ENCODE data around the gene ELFN2.

The ELFN2 gene

GRCh38 chr22:37414288-37414687, 13.0 kb downstream of the ELFN2 start:
- H3K27me3 ChIP-seq (ENCODE audit: control insufficient read depth, insufficient read depth, low read length): peaks cover 5% of the 10 kb centered on the region
- no peak overlapping the region for H3K9ac ChIP-seq (ENCODE audit: low read depth, low read length)
- no peaks in the 10 kb centered on the region for H3K4me1 ChIP-seq (ENCODE audit: control insufficient read depth, insufficient read depth, low read length)
- no peaks in the 10 kb centered on the region for H3K36me3 ChIP-seq (ENCODE audit: control insufficient read depth, insufficient read depth, low read length)
- no peaks in the 10 kb centered on the region for H3K9me3 ChIP-seq (ENCODE audit: control insufficient read depth, insufficient read depth, low read length)
- H3K4me3 ChIP-seq (ENCODE audit: low read depth, low read length): no peak overlapping the region

- Histone ChIP-seq H3K4me3 (ENCODE audit: low read depth, low read length) (no peak overlapping the region), H3K9me3 (ENCODE audit: control insufficient read depth, insufficient read depth, low read length) (no peaks in the 10 kb centered on the region), H3K36me3 (ENCODE audit: control insufficient read depth, insufficient read depth, low read length) (no peaks in the 10 kb centered on the region), H3K9ac (ENCODE audit: low read depth, low read length) (no peak overlapping the region), H3K27me3 (ENCODE audit: control insufficient read depth, insufficient read depth, low read length) (peaks cover under 1% of the 10 kb centered on the region), H3K4me1 (ENCODE audit: control insufficient read depth, insufficient read depth, low read length) (no peaks in the 10 kb centered on the region)
Measured at GRCh38 chr22:37413546-37413945, 13.7 kb downstream of the ELFN2 start.

- no peaks in the 10 kb centered on the region for H3K36me3 ChIP-seq (ENCODE audit: control insufficient read depth, insufficient read depth, low read length)
Measured at GRCh38 chr22:37412495-37413250, 14.6 kb downstream of the ELFN2 start.

GRCh38 chr22:37411655-37412054, 15.6 kb downstream of the ELFN2 start:
- Histone ChIP-seq H3K27me3 (ENCODE audit: control insufficient read depth, insufficient read depth, low read length) (no peaks in the 10 kb centered on the region), H3K9me3 (ENCODE audit: control insufficient read depth, insufficient read depth, low read length) (no peaks in the 10 kb centered on the region), H3K9ac (ENCODE audit: low read depth, low read length) (no peak overlapping the region), H3K4me1 (ENCODE audit: control insufficient read depth, insufficient read depth, low read length) (no peaks in the 10 kb centered on the region), H3K4me3 (ENCODE audit: low read depth, low read length) (no peak overlapping the region), H3K36me3 (ENCODE audit: control insufficient read depth, insufficient read depth, low read length) (no peaks in the 10 kb centered on the region)

More at GRCh38 chr22:37412495-37413250, 14.6 kb downstream of the ELFN2 start:
- Histone ChIP-seq H3K27me3 (ENCODE audit: control insufficient read depth, insufficient read depth, low read length) (no peaks in the 10 kb centered on the region), H3K4me3 (ENCODE audit: low read depth, low read length) (no peak overlapping the region), H3K4me1 (ENCODE audit: control insufficient read depth, insufficient read depth, low read length) (no peaks in the 10 kb centered on the region), H3K9ac (ENCODE audit: low read depth, low read length) (no peak overlapping the region), H3K9me3 (ENCODE audit: control insufficient read depth, insufficient read depth, low read length) (no peaks in the 10 kb centered on the region)

GRCh38 chr22:37410174-37411055, 16.9 kb downstream of the ELFN2 start:
- no peaks in the 10 kb centered on the region for H3K27me3 ChIP-seq (ENCODE audit: control insufficient read depth, insufficient read depth, low read length)

GRCh38 chr22:37409459-37410050, 17.7 kb downstream of the ELFN2 start:
- Histone ChIP-seq H3K4me1 (ENCODE audit: control insufficient read depth, insufficient read depth, low read length) (no peaks in the 10 kb centered on the region), H3K9me3 (ENCODE audit: control insufficient read depth, insufficient read depth, low read length) (no peaks in the 10 kb centered on the region), H3K27me3 (ENCODE audit: control insufficient read depth, insufficient read depth, low read length) (no peaks in the 10 kb centered on the region), H3K36me3 (ENCODE audit: control insufficient read depth, insufficient read depth, low read length) (no peaks in the 10 kb centered on the region), H3K4me3 (ENCODE audit: low read depth, low read length) (no peak overlapping the region), H3K9ac (ENCODE audit: low read depth, low read length) (no peak overlapping the region)

More at GRCh38 chr22:37410174-37411055, 16.9 kb downstream of the ELFN2 start:
- no peaks in the 10 kb centered on the region for H3K36me3 ChIP-seq (ENCODE audit: control insufficient read depth, insufficient read depth, low read length)
- no peaks in the 10 kb centered on the region for H3K9me3 ChIP-seq (ENCODE audit: control insufficient read depth, insufficient read depth, low read length)
- no peak overlapping the region for H3K9ac ChIP-seq (ENCODE audit: low read depth, low read length)
- H3K4me3 ChIP-seq (ENCODE audit: low read depth, low read length): no peak overlapping the region
- H3K4me1 ChIP-seq (ENCODE audit: control insufficient read depth, insufficient read depth, low read length): no peaks in the 10 kb centered on the region

GRCh38 chr22:37409031-37409430, 18.2 kb downstream of the ELFN2 start:
- Histone ChIP-seq H3K4me1 (ENCODE audit: control insufficient read depth, insufficient read depth, low read length) (no peaks in the 10 kb centered on the region), H3K36me3 (ENCODE audit: control insufficient read depth, insufficient read depth, low read length) (no peaks in the 10 kb centered on the region), H3K9me3 (ENCODE audit: control insufficient read depth, insufficient read depth, low read length) (no peaks in the 10 kb centered on the region), H3K4me3 (ENCODE audit: low read depth, low read length) (no peak overlapping the region), H3K27me3 (ENCODE audit: control insufficient read depth, insufficient read depth, low read length) (no peaks in the 10 kb centered on the region), H3K9ac (ENCODE audit: low read depth, low read length) (no peak overlapping the region)

GRCh38 chr22:37407856-37408255, 19.4 kb downstream of the ELFN2 start:
- Histone ChIP-seq H3K27me3 (ENCODE audit: control insufficient read depth, insufficient read depth, low read length) (no peaks in the 10 kb centered on the region), H3K9ac (ENCODE audit: low read depth, low read length) (no peak overlapping the region), H3K9me3 (ENCODE audit: control insufficient read depth, insufficient read depth, low read length) (no peaks in the 10 kb centered on the region), H3K4me3 (ENCODE audit: low read depth, low read length) (no peak overlapping the region), H3K36me3 (ENCODE audit: control insufficient read depth, insufficient read depth, low read length) (no peaks in the 10 kb centered on the region), H3K4me1 (ENCODE audit: control insufficient read depth, insufficient read depth, low read length) (no peaks in the 10 kb centered on the region)

GRCh38 chr22:37406441-37407235, 20.6 kb downstream of the ELFN2 start:
- no peak overlapping the region for H3K9ac ChIP-seq (ENCODE audit: low read depth, low read length)
- no peaks in the 10 kb centered on the region for H3K9me3 ChIP-seq (ENCODE audit: control insufficient read depth, insufficient read depth, low read length)
- H3K4me1 ChIP-seq (ENCODE audit: control insufficient read depth, insufficient read depth, low read length): no peaks in the 10 kb centered on the region
- no peak overlapping the region for H3K4me3 ChIP-seq (ENCODE audit: low read depth, low read length)
- no peaks in the 10 kb centered on the region for H3K36me3 ChIP-seq (ENCODE audit: control insufficient read depth, insufficient read depth, low read length)
- no peaks in the 10 kb centered on the region for H3K27me3 ChIP-seq (ENCODE audit: control insufficient read depth, insufficient read depth, low read length)

- Histone ChIP-seq H3K9me3 (ENCODE audit: control insufficient read depth, insufficient read depth, low read length) (no peaks in the 10 kb centered on the region), H3K9ac (ENCODE audit: low read depth, low read length) (no peak overlapping the region), H3K4me3 (ENCODE audit: low read depth, low read length) (no peak overlapping the region)
Measured at GRCh38 chr22:37404091-37404490, 23.2 kb downstream of the ELFN2 start.

GRCh38 chr22:37403267-37403960, 23.9 kb downstream of the ELFN2 start:
- H3K4me1 ChIP-seq (ENCODE audit: control insufficient read depth, insufficient read depth, low read length): no peaks in the 10 kb centered on the region
- no peak overlapping the region for H3K4me3 ChIP-seq (ENCODE audit: low read depth, low read length)
- H3K36me3 ChIP-seq (ENCODE audit: control insufficient read depth, insufficient read depth, low read length): no peaks in the 10 kb centered on the region
- no peak overlapping the region for H3K9ac ChIP-seq (ENCODE audit: low read depth, low read length)
- no peaks in the 10 kb centered on the region for H3K27me3 ChIP-seq (ENCODE audit: control insufficient read depth, insufficient read depth, low read length)
- H3K9me3 ChIP-seq (ENCODE audit: control insufficient read depth, insufficient read depth, low read length): no peaks in the 10 kb centered on the region

More at GRCh38 chr22:37404091-37404490, 23.2 kb downstream of the ELFN2 start:
- Histone ChIP-seq H3K27me3 (ENCODE audit: control insufficient read depth, insufficient read depth, low read length) (no peaks in the 10 kb centered on the region), H3K4me1 (ENCODE audit: control insufficient read depth, insufficient read depth, low read length) (no peaks in the 10 kb centered on the region), H3K36me3 (ENCODE audit: control insufficient read depth, insufficient read depth, low read length) (no peaks in the 10 kb centered on the region)
